Hepatocyte (in vitro differentiated cells): Measurements from ENCODE around the gene TSTD2. TPM values are rescaled to one million over a fixed set of nuclear protein-coding genes. Genes with fewer than 3 reads are reported as not detected.

Source experiments
- DNase-seq: peaks from one replicate; pipeline ENCODE4 v3.0.0-alpha.2; 2016; ENCODE audit warnings: low spot score
- H2AFZ ChIP-seq: fragments of 200-600 bp; sonication (generic); 2 replicates; pipeline ENCODE4 v1.6.0; 2016; ENCODE audit warnings: antibody characterized with exemption, mild to moderate bottlenecking
- H3K27ac ChIP-seq: fragments of 200-600 bp; sonication (generic); 2 replicates; pipeline ENCODE4 v1.5.1; 2016; ENCODE audit warnings: mild to moderate bottlenecking
- H3K27me3 ChIP-seq: fragments of 200-600 bp; sonication (generic); 2 replicates; pipeline ENCODE4 v1.6.1; 2016
- H3K36me3 ChIP-seq: fragments of 200-600 bp; sonication (generic); replicated peaks from 2 replicates; pipeline ENCODE4 v1.5.1; 2016; ENCODE audit warnings: low read depth; ENCODE audit not compliant: insufficient read depth
- H3K4me1 ChIP-seq: fragments of 200-600 bp; sonication (generic); 2 replicates; pipeline ENCODE4 v1.5.1; 2016; ENCODE audit warnings: mild to moderate bottlenecking, moderate library complexity; ENCODE audit not compliant: insufficient read depth
- H3K4me2 ChIP-seq: fragments of 200-600 bp; sonication (generic); 2 replicates; pipeline ENCODE4 v1.6.0; 2016
- H3K4me3 ChIP-seq: fragments of 200-600 bp; sonication (generic); 2 replicates; pipeline ENCODE4 v1.5.1; 2016; ENCODE audit warnings: mild to moderate bottlenecking
- H3K79me2 ChIP-seq: fragments of 200-600 bp; sonication (generic); 2 replicates; pipeline ENCODE4 v1.6.0; 2017; ENCODE audit warnings: mild to moderate bottlenecking
- H3K9me2 ChIP-seq: fragments of 200-600 bp; sonication (generic); replicated peaks from 2 replicates; pipeline ENCODE4 v1.6.0; 2017; ENCODE audit warnings: mild to moderate bottlenecking; ENCODE audit not compliant: insufficient read depth
- H3K9me3 ChIP-seq: fragments of 200-600 bp; sonication (generic); 2 replicates; pipeline ENCODE4 v1.5.1; 2016; ENCODE audit warnings: low read depth, mild to moderate bottlenecking
- H4K20me1 ChIP-seq: fragments of 200-600 bp; sonication (generic); 2 replicates; pipeline ENCODE4 v1.6.0; 2016; ENCODE audit warnings: mild to moderate bottlenecking; ENCODE audit not compliant: insufficient read depth, poor library complexity, severe bottlenecking
- EZH2 ChIP-seq: fragments of 200-600 bp; sonication (generic); IDR thresholded peaks from 2 replicates; pipeline ENCODE4 v1.6.1; 2016; ENCODE audit warnings: antibody characterized with exemption, mild to moderate bottlenecking, borderline replicate concordance
- EZH2phosphoT487 ChIP-seq: fragments of 200-600 bp; sonication (generic); IDR thresholded peaks from one replicate; pipeline ENCODE4 v1.6.1; 2018; ENCODE audit warnings: antibody characterized with exemption, mild to moderate bottlenecking, low read depth, moderate library complexity; ENCODE audit not compliant: unreplicated experiment, severe bottlenecking
- WGBS: methylation state at CpG from one replicate; pipeline ENCODE4 v1.1.6; 2016; ENCODE audit warnings: low lambda C conversion rate; ENCODE audit errors: missing lambda C conversion rate; 5-methylcytosine and 5-hydroxymethylcytosine counted together
- polyA plus RNA-seq: library from polyadenylated mRNA; unstranded; fragments of >200 nt; fragmentation: Nextera tagmentation; extraction: Ambion mirVana; gene quantifications from 2 replicates; pipeline ENCODE4 v1.2.1, GENCODE V29; 2016
- total RNA-seq: library from RNA; depleted of rRNA; stranded (reverse); fragments of >200 nt; gene quantifications from 2 replicates; pipeline ENCODE4 v1.2.3, GENCODE V29; 2014
- TF ChIP-seq, protein P1 (sequence below): fragments of 200-600 bp; sonication (generic); IDR thresholded peaks from 2 replicates; pipeline ENCODE4 v1.5.1; 2016; ENCODE audit warnings: antibody characterized with exemption, mild to moderate bottlenecking; ENCODE audit not compliant: poor library complexity

The TSTD2 gene
- total and polyA plus RNA-seq, 2 experiments from 2014 or later: 4.3 to 19.0 TPM

DNA sequence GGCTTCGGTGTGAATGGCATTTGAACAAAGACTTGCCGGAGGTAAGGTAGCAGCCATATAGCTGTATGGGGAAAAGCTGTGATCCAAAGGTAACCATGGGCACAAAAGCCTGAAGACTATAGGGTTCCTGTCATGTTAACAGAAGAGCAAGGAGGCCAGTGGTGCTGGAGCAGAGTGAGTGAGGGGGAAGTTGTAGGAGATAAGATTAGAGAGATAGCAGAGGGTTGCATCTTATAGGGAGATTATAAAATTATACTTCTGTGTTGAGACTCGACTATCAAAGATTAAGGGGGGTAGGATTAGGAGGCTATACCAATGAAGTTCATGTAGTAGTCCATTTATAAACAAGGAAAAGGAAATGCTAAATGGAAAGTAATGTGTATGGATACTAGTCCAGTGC is 3.7 kb upstream of the TSTD2 start:
- TF ChIP-seq, protein P1, sequence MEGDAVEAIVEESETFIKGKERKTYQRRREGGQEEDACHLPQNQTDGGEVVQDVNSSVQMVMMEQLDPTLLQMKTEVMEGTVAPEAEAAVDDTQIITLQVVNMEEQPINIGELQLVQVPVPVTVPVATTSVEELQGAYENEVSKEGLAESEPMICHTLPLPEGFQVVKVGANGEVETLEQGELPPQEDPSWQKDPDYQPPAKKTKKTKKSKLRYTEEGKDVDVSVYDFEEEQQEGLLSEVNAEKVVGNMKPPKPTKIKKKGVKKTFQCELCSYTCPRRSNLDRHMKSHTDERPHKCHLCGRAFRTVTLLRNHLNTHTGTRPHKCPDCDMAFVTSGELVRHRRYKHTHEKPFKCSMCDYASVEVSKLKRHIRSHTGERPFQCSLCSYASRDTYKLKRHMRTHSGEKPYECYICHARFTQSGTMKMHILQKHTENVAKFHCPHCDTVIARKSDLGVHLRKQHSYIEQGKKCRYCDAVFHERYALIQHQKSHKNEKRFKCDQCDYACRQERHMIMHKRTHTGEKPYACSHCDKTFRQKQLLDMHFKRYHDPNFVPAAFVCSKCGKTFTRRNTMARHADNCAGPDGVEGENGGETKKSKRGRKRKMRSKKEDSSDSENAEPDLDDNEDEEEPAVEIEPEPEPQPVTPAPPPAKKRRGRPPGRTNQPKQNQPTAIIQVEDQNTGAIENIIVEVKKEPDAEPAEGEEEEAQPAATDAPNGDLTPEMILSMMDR: no peak
- peaks cover 78% of the 10 kb centered on the region for H3K79me2 ChIP-seq
- H2AFZ ChIP-seq: no peak overlapping the region
- 75% methylated on average over 3 of the region's 3 CpGs for WGBS
- H3K27ac ChIP-seq: no peak overlapping the region
- no peak for DNase-seq
- no peak overlapping the region for H3K4me2 ChIP-seq
- H3K27me3 ChIP-seq: no peaks in the 10 kb centered on the region
- H3K9me2 ChIP-seq: no peaks in the 10 kb centered on the region
- no peak overlapping the region for H3K4me3 ChIP-seq
- peaks cover 16% of the 10 kb centered on the region for H3K4me1 ChIP-seq
- no peaks in the 10 kb centered on the region for H3K36me3 ChIP-seq
- H4K20me1 ChIP-seq: peaks cover 37% of the 10 kb centered on the region
- no peaks in the 10 kb centered on the region for H3K9me3 ChIP-seq

DNA sequence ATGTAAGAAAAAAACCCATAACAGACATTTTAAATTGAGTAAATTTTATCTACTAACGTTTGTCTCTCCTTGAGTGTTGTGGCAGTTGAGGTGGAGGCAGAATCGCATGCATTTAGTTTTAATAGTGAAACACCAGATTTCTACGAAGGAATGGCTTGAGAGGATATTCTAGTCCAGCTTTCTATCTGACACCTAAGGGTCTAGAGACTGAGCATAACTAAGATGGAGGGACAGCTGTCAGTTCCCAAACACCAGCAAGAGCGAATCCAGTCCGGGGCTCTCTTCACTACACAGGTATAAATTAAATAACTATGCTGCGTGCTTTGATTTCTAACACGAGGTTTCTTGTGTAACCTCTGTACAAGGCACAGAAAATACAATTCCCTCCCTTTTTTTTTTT is 1.9 kb upstream of the TSTD2 start:
- Histone ChIP-seq H3K27me3 (no peaks in the 10 kb centered on the region), H3K36me3 (no peaks in the 10 kb centered on the region), H3K4me2 (peak overlapping the region; percentile 89), H3K4me1 (peaks cover 22% of the 10 kb centered on the region), H3K9me3 (no peaks in the 10 kb centered on the region), H2AFZ (no peak overlapping the region), H3K4me3 (peak overlapping the region; percentile 66), H3K27ac (peak overlapping the region; percentile 98), H3K9me2 (no peaks in the 10 kb centered on the region), H4K20me1 (peaks cover 30% of the 10 kb centered on the region), H3K79me2 (peaks cover 81% of the 10 kb centered on the region)
- DNase-seq: no peak
- 82% methylated on average over 7 of the region's 7 CpGs for WGBS
- TF ChIP-seq, protein P1: no peak
- TF ChIP-seq EZH2 (no peak), EZH2phosphoT487 (no peak)

DNA sequence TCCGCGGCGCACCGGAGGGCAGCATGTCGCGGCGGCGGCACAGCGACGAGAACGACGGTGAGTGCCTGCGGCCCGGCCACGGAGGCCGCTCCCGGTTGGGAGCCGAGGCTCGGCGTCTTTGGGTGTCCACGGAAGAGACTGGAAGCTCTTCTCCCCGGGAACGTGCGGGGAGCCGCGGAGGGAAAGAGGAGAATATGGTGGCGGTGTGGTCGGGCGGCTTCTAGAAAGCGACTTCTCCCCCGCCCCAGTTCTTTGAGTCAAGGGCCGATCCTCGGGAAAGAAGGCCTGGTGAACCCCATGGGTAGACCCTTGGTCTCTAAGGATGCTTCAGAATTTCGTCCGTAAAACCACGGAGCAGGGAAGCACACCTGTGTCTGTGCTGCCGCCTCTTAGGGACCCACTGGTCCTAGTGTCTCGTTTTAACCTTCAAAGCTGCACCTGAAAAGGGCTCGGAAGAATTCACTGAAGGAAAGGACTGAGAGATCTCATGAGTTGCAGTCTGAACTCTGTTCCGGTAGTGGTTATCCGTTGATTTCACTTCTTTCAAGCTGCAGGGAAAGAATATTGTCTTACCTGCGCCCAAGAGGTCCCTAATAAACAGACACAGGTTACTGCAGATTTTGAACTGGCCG is 807 bp upstream of the TSTD2 start:
- WGBS: 2% methylated on average over 37 of the region's 43 CpGs
- no peaks in the 10 kb centered on the region for H3K27me3 ChIP-seq
- peak overlapping the region; percentile 54 for H2AFZ ChIP-seq
- H3K9me3 ChIP-seq: no peaks in the 10 kb centered on the region
- no peaks in the 10 kb centered on the region for H3K36me3 ChIP-seq
- peak overlapping the region; percentile 98 for H3K27ac ChIP-seq
- peaks cover 24% of the 10 kb centered on the region for H4K20me1 ChIP-seq
- DNase-seq: no peak
- no peak for TF ChIP-seq EZH2
- TF ChIP-seq EZH2phosphoT487: no peak
- TF ChIP-seq, protein P1: no peak
- peaks cover 81% of the 10 kb centered on the region for H3K79me2 ChIP-seq
- H3K4me1 ChIP-seq: peaks cover 22% of the 10 kb centered on the region
- no peaks in the 10 kb centered on the region for H3K9me2 ChIP-seq
- peak overlapping the region; percentile 66 for H3K4me3 ChIP-seq
- peak overlapping the region; percentile 89 for H3K4me2 ChIP-seq
